ENCODE results near the gene MT1H. TPM values are rescaled to one million over a fixed set of nuclear protein-coding genes. Genes with fewer than 3 reads are reported as not detected.
"Not testable (repeated sequence)": the region's sequence is repeated elsewhere in the genome, so short reads cannot be mapped to it uniquely, and the experiment has no call there.

MT1H gene
- total and polyA plus RNA-seq, 9 of the 15 experiments (the other 6 are each of a cell fraction or from before 2014, with no cell fraction given) = 0.13 to 0.37 TPM; not detected in 7

GRCh38 chr16:56670620-56670934 lies 963 bp downstream of the MT1H start:
- BruUV-seq (replicated peaks) = no TSS peak
- CTCF ChIA-PET (ENCODE audit: low intra/inter-chr PET ratio) = interaction anchor here (0.7 kb wide), 1 partner anchor 94 kb away, joined by 3 read pairs; no protein-coding TSS in a partner anchor
- no peaks in the 10 kb centered on the region for H3K9me1 ChIP-seq (ENCODE audit: control insufficient read depth, insufficient read depth, low read length)
- no peaks in the 10 kb centered on the region for H3K79me2 ChIP-seq (ENCODE audit: control insufficient read depth, insufficient read depth, low read length)
- WGBS (ENCODE audit: insufficient coverage, low coverage, missing lambda C conversion rate) = 0% methylated on average over 2 of the region's 2 CpGs
- H3K4me2 ChIP-seq (ENCODE audit: insufficient read depth, low read length) = no peak overlapping the region
- H3K27ac ChIP-seq (ENCODE audit: extremely low read depth, low read depth, low read length) = no peak overlapping the region
- H3K9me3 ChIP-seq (replicated peaks; ENCODE audit: control insufficient read depth, insufficient read depth, low read depth, low read length) = no peaks in the 10 kb centered on the region
- H2AFZ ChIP-seq (ENCODE audit: low read depth, low read length) = no peak overlapping the region
- TF ChIP-seq NRF1 (conservative IDR thresholded peaks at IDR 0.05 in 1 of 2, IDR thresholded peaks at IDR 0.05 in 1 of 2) = peak; percentile 37 to 65
- no peak for TF ChIP-seq CHD2 (IDR thresholded peaks at IDR 0.05; ENCODE audit: low read depth, low read length)
- intact Hi-C loops (cut with micrococcal nuclease) (no loop called here), in situ Hi-C loops (cut with MboI) (no loop called here)
- DNase-seq (ENCODE audit: extremely low read depth in 1 of 4, low spot score in 3 of 4) (no peak), FAIRE-seq (no peak), ATAC-seq (no peak)
- H4K20me1 ChIP-seq (replicated peaks; ENCODE audit: control insufficient read depth, insufficient read depth, low read length) = peaks cover 6% of the 10 kb centered on the region; the same call in 1 of the 2 replicates
- no peak overlapping the region for H3K4me3 ChIP-seq
- no peak overlapping the region for H3K9ac ChIP-seq (ENCODE audit: insufficient read depth in 1 of 2, low read depth in 2 of 2, low read length in 2 of 2)
- H3K27me3 ChIP-seq (ENCODE audit: control insufficient read depth in 2 of 2, insufficient read depth in 2 of 2, low read length in 2 of 2) = peaks cover 48 to 60% of the 10 kb centered on the region in 2 experiments
- no peaks in the 10 kb centered on the region for H3K36me3 ChIP-seq (ENCODE audit: control insufficient read depth, insufficient read depth, low read length)
- H3K4me1 ChIP-seq (replicated peaks in 1 of 2; ENCODE audit: control insufficient read depth in 2 of 2, insufficient read depth in 2 of 2, low read length in 2 of 2) = peaks cover 0 to 6% of the 10 kb centered on the region in 2 experiments; a peak in 1 of 5 replicates
- POLR2A ChIA-PET = interaction anchor here (0.6 kb wide), 1 partner anchor 806 kb away, joined by 3 read pairs; no protein-coding TSS in a partner anchor

- WGBS (ENCODE audit: insufficient coverage, low coverage, missing lambda C conversion rate) = 0% methylated on average over 2 of the region's 2 CpGs
These were observed 2.1 kb downstream of the MT1H start for GRCh38 chr16:56671691-56672090.

GRCh38 chr16:56672171-56672570 lies 2.6 kb downstream of the MT1H start:
- in situ Hi-C loops (cut with MboI); H3K79me2 ChIP-seq (ENCODE audit: control insufficient read depth, insufficient read depth, low read length); H3K4me2 ChIP-seq (ENCODE audit: insufficient read depth, low read length); intact Hi-C loops (cut with micrococcal nuclease); H3K9me1 ChIP-seq (ENCODE audit: control insufficient read depth, insufficient read depth, low read length); FAIRE-seq; H3K27ac ChIP-seq (ENCODE audit: extremely low read depth, low read depth, low read length); H3K9me3 ChIP-seq (replicated peaks; ENCODE audit: control insufficient read depth, insufficient read depth, low read depth, low read length); H3K4me3 ChIP-seq; H3K9ac ChIP-seq (ENCODE audit: insufficient read depth in 1 of 2, low read depth in 2 of 2, low read length in 2 of 2); H3K36me3 ChIP-seq (ENCODE audit: control insufficient read depth, insufficient read depth, low read length); H4K20me1 ChIP-seq (replicated peaks; ENCODE audit: control insufficient read depth, insufficient read depth, low read length); ATAC-seq; BruUV-seq (replicated peaks); CTCF ChIA-PET (ENCODE audit: low intra/inter-chr PET ratio); DNase-seq (ENCODE audit: extremely low read depth in 1 of 4, low spot score in 3 of 4); H2AFZ ChIP-seq (ENCODE audit: low read depth, low read length): not testable (repeated sequence)
- POLR2A ChIA-PET = interaction anchor here (0.7 kb wide), 1 partner anchor 84 kb away, joined by 3 read pairs; no protein-coding TSS in a partner anchor
- H3K4me1 ChIP-seq (replicated peaks in 1 of 2; ENCODE audit: control insufficient read depth in 2 of 2, insufficient read depth in 2 of 2, low read length in 2 of 2) = peaks cover 0 to 11% of the 10 kb centered on the region in 2 experiments; a peak in 1 of 5 replicates
- 0% methylated on average over 3 of the region's 3 CpGs for WGBS (ENCODE audit: insufficient coverage, low coverage, missing lambda C conversion rate)
- H3K27me3 ChIP-seq (ENCODE audit: control insufficient read depth in 2 of 2, insufficient read depth in 2 of 2, low read length in 2 of 2) = peaks cover 46 to 63% of the 10 kb centered on the region in 2 experiments

More at GRCh38 chr16:56671691-56672090, 2.1 kb downstream of the MT1H start:
- H2AFZ ChIP-seq (ENCODE audit: low read depth, low read length); FAIRE-seq; H4K20me1 ChIP-seq (replicated peaks; ENCODE audit: control insufficient read depth, insufficient read depth, low read length); H3K79me2 ChIP-seq (ENCODE audit: control insufficient read depth, insufficient read depth, low read length); CTCF ChIA-PET (ENCODE audit: low intra/inter-chr PET ratio); H3K4me2 ChIP-seq (ENCODE audit: insufficient read depth, low read length); H3K36me3 ChIP-seq (ENCODE audit: control insufficient read depth, insufficient read depth, low read length); H3K9ac ChIP-seq (ENCODE audit: insufficient read depth in 1 of 2, low read depth in 2 of 2, low read length in 2 of 2); DNase-seq (ENCODE audit: extremely low read depth in 1 of 4, low spot score in 3 of 4); H3K4me3 ChIP-seq; H3K9me1 ChIP-seq (ENCODE audit: control insufficient read depth, insufficient read depth, low read length); intact Hi-C loops (cut with micrococcal nuclease); H3K9me3 ChIP-seq (replicated peaks; ENCODE audit: control insufficient read depth, insufficient read depth, low read depth, low read length); H3K27ac ChIP-seq (ENCODE audit: extremely low read depth, low read depth, low read length); ATAC-seq; in situ Hi-C loops (cut with MboI); BruUV-seq (replicated peaks): not testable (repeated sequence)
- H3K27me3 ChIP-seq (ENCODE audit: control insufficient read depth in 2 of 2, insufficient read depth in 2 of 2, low read length in 2 of 2) = peaks cover 46 to 63% of the 10 kb centered on the region in 2 experiments
- POLR2A ChIA-PET = interaction anchor here (0.7 kb wide), 1 partner anchor 13 kb away, joined by 4 read pairs; no protein-coding TSS in a partner anchor
- H3K4me1 ChIP-seq (replicated peaks in 1 of 2; ENCODE audit: control insufficient read depth in 2 of 2, insufficient read depth in 2 of 2, low read length in 2 of 2) = peaks cover 0 to 11% of the 10 kb centered on the region in 2 experiments; a peak in 1 of 5 replicates

Measured in K562 (cell line).